RWPE2 (cell line): Measurements from ENCODE around the gene GPC1.

Source experiments
- ATAC-seq: fragments of 200-7000 bp; cut with Tn5 transposase; 3 replicates; pipeline ENCODE4 v1.9.1; 2021; ENCODE audit warnings: low read depth
- DNase-seq: peaks from one replicate; pipeline ENCODE4 v3.0.0-alpha.2; 2020; ENCODE audit warnings: low spot score
- H3K27ac ChIP-seq: fragments of 450-650 bp; 2 replicates; pipeline ENCODE4 v1.5.1; 2017; ENCODE audit warnings: mild to moderate bottlenecking; ENCODE audit not compliant: poor library complexity, severe bottlenecking
- H3K27me3 ChIP-seq: fragments of 250-450 bp; sonication (Bioruptor Pico); 2 replicates; pipeline ENCODE4 v1.5.1; 2021; ENCODE audit warnings: mild to moderate bottlenecking, moderate library complexity; ENCODE audit not compliant: insufficient read depth, poor library complexity, severe bottlenecking
- H3K36me3 ChIP-seq: fragments of 250-450 bp; sonication (Bioruptor Pico); 2 replicates; pipeline ENCODE4 v1.5.1; 2020; ENCODE audit warnings: low read depth, mild to moderate bottlenecking, moderate library complexity
- H3K4me1 ChIP-seq: fragments of 250-450 bp; sonication (Bioruptor Pico); 2 replicates; pipeline ENCODE4 v1.5.1; 2021; ENCODE audit warnings: mild to moderate bottlenecking, moderate library complexity; ENCODE audit not compliant: insufficient read depth, poor library complexity, severe bottlenecking
- H3K4me3 ChIP-seq: fragments of 250-450 bp; sonication (Bioruptor Pico); 2 replicates; pipeline ENCODE4 v1.5.1; 2021; ENCODE audit warnings: mild to moderate bottlenecking, moderate library complexity; ENCODE audit not compliant: severe bottlenecking
- H3K9me3 ChIP-seq: fragments of 250-450 bp; sonication (Bioruptor Pico); 2 replicates; pipeline ENCODE4 v1.5.1; 2021; ENCODE audit warnings: mild to moderate bottlenecking, moderate library complexity; ENCODE audit not compliant: severe bottlenecking
- CTCF ChIP-seq: fragments of 450-650 bp; IDR thresholded peaks from one replicate; pipeline ENCODE4 v1.5.1; 2017; ENCODE audit warnings: mild to moderate bottlenecking, moderate library complexity; ENCODE audit not compliant: poor library complexity, severe bottlenecking

GPC1 gene

GRCh38 chr2:240450532-240451107 is 15.2 kb downstream of the GPC1 start:
- peak; percentile 4; the same call in 2 of the 3 replicates for ATAC-seq

GRCh38 chr2:240451108-240451611 is 15.7 kb downstream of the GPC1 start:
- no peaks in the 10 kb centered on the region for H3K36me3 ChIP-seq
- no peak for ATAC-seq
- H3K27ac ChIP-seq: peak overlapping the region; percentile 49
- peak; percentile 51 for DNase-seq
- no peak overlapping the region for H3K4me3 ChIP-seq
- no peak for TF ChIP-seq CTCF
- H3K27me3 ChIP-seq: no peaks in the 10 kb centered on the region
- peaks cover 37% of the 10 kb centered on the region for H3K4me1 ChIP-seq
- no peaks in the 10 kb centered on the region for H3K9me3 ChIP-seq

More at GRCh38 chr2:240450532-240451107, 15.2 kb downstream of the GPC1 start:
- Histone ChIP-seq H3K27me3 (no peaks in the 10 kb centered on the region), H3K36me3 (peaks cover 4% of the 10 kb centered on the region; the same call in 1 of the 2 replicates), H3K4me1 (peaks cover 34% of the 10 kb centered on the region), H3K27ac (peak overlapping the region; percentile 49), H3K9me3 (no peaks in the 10 kb centered on the region), H3K4me3 (no peak overlapping the region)
- no peak for DNase-seq
- no peak for TF ChIP-seq CTCF

- DNase-seq (peak; percentile 56), ATAC-seq (no peak)
- Histone ChIP-seq H3K27ac (peak overlapping the region; percentile 49), H3K4me3 (peak overlapping the region; percentile 61), H3K36me3 (no peaks in the 10 kb centered on the region), H3K9me3 (no peaks in the 10 kb centered on the region), H3K4me1 (peaks cover 45% of the 10 kb centered on the region), H3K27me3 (no peaks in the 10 kb centered on the region)
- TF ChIP-seq CTCF: no peak
Observed at GRCh38 chr2:240451791-240452461, 16.5 kb downstream of the GPC1 start.

GRCh38 chr2:240452462-240453256 is 17.2 kb downstream of the GPC1 start:
- Histone ChIP-seq H3K27ac (peak overlapping the region; percentile 49), H3K4me3 (peak overlapping the region; percentile 61), H3K4me1 (peaks cover 52% of the 10 kb centered on the region), H3K27me3 (no peaks in the 10 kb centered on the region), H3K9me3 (no peaks in the 10 kb centered on the region), H3K36me3 (no peaks in the 10 kb centered on the region)
- DNase-seq: peak; percentile 62
- no peak for TF ChIP-seq CTCF
- peak; percentile 28 for ATAC-seq
